Cardiac septum (tissue), 1 donor: ENCODE results near the gene TRIM14. TPM values are rescaled to one million over a fixed set of nuclear protein-coding genes. Genes with fewer than 3 reads are reported as not detected.
A peak's percentile ranks its signal among the peaks of the same experiment; 100 is the strongest.
"Not testable (repeated sequence)": the region's sequence is repeated elsewhere in the genome, so short reads cannot be mapped to it uniquely, and the experiment has no call there.

Source experiments
- DNase-seq: peaks from one replicate; pipeline ENCODE4 v3.0.0-alpha.2; 2020; ENCODE audit warnings: low spot score
- intact Hi-C: fragments of 100-400 bp; cut with DNase I; formaldehyde crosslinking; loops from one replicate; pipeline ENCODE4 v1.14.0; 2022
- total RNA-seq: library from RNA; stranded (reverse); fragmentation: NEBNext Ultra II Directional; extraction: Animal tissue kit (Norgen Biotek cat#: 25700); gene quantifications from one replicate; pipeline ENCODE4 v1.2.1, GENCODE V29; 2021
- donor health status: DM: no; HTN: no; CAD: no.

The TRIM14 gene
- total RNA-seq, 1 donor from 2014 or later = 1.8 TPM

GRCh38 chr9:98031935-98032334, 87.1 kb downstream of the TRIM14 start:
- no peak for DNase-seq
- intact Hi-C loops = no loop called here

- intact Hi-C loops = no loop called here
These were observed 87.9 kb downstream of the TRIM14 start for GRCh38 chr9:98031169-98031568.

GRCh38 chr9:98024702-98025101, 94.3 kb downstream of the TRIM14 start:
- no peak for DNase-seq
- intact Hi-C loops = loop anchor here (5.0 kb wide), 1 partner anchor 42 kb away; the partner anchor contains the start of gene ANP32B

More at GRCh38 chr9:98031169-98031568, 87.9 kb downstream of the TRIM14 start:
- no peak for DNase-seq

- intact Hi-C loops = loop anchor here (5.0 kb wide), 1 partner anchor 40 kb away; the partner anchor contains the start of gene ANP32B
- no peak for DNase-seq
These were observed 96.6 kb downstream of the TRIM14 start for GRCh38 chr9:98022447-98022846.

GRCh38 chr9:98021306-98022040, 97.5 kb downstream of the TRIM14 start:
- peak; percentile 84 for DNase-seq
- intact Hi-C loops = loop anchor here (5.0 kb wide), 1 partner anchor 39 kb away; the partner anchor contains the start of gene ANP32B

GRCh38 chr9:98020476-98021145, 98.4 kb downstream of the TRIM14 start:
- DNase-seq = no peak
- intact Hi-C loops = loop anchor here (5.0 kb wide), 1 partner anchor 38 kb away; the partner anchor contains the start of gene ANP32B

- DNase-seq = not testable (repeated sequence)
- intact Hi-C loops = loop anchor here (5.0 kb wide), 1 partner anchor 38 kb away; the partner anchor contains the start of gene ANP32B
These were observed 99.2 kb downstream of the TRIM14 start for GRCh38 chr9:98019869-98020268.

Other genes with a start within 250 kb of the TRIM14 start
- 7.3 TPM for gene TRMO, start 196.7 kb downstream of the TRIM14 start, total RNA-seq
- gene HEMGN, start 181.1 kb downstream of the TRIM14 start, total RNA-seq = 0.48 TPM
- gene ANP32B, start 135.9 kb downstream of the TRIM14 start, total RNA-seq = 69.0 TPM
- gene NANS, start 62.5 kb downstream of the TRIM14 start, total RNA-seq = 26.3 TPM
- gene CORO2A, start 73.4 kb upstream of the TRIM14 start, total RNA-seq = 0.19 TPM
- gene TBC1D2, start 136.4 kb upstream of the TRIM14 start, total RNA-seq = 2.0 TPM